ENCODE measurements around the gene ANXA7.

GRCh38 chr10:73413108-73413527 is 740 bp downstream of the ANXA7 start:
- no peak for TF ChIP-seq POLR2A (IDR thresholded peaks at IDR 0.05)
- TF ChIP-seq, protein P1, sequence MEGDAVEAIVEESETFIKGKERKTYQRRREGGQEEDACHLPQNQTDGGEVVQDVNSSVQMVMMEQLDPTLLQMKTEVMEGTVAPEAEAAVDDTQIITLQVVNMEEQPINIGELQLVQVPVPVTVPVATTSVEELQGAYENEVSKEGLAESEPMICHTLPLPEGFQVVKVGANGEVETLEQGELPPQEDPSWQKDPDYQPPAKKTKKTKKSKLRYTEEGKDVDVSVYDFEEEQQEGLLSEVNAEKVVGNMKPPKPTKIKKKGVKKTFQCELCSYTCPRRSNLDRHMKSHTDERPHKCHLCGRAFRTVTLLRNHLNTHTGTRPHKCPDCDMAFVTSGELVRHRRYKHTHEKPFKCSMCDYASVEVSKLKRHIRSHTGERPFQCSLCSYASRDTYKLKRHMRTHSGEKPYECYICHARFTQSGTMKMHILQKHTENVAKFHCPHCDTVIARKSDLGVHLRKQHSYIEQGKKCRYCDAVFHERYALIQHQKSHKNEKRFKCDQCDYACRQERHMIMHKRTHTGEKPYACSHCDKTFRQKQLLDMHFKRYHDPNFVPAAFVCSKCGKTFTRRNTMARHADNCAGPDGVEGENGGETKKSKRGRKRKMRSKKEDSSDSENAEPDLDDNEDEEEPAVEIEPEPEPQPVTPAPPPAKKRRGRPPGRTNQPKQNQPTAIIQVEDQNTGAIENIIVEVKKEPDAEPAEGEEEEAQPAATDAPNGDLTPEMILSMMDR (IDR thresholded peaks at IDR 0.05): no peak
- TF ChIP-seq POLR2AphosphoS5 (IDR thresholded peaks at IDR 0.05): no peak

Measured in stomach (tissue), 4 donors.